K562 (cell line): ENCODE data around the gene TBC1D2B. TPM values are rescaled to one million over a fixed set of nuclear protein-coding genes. Genes with fewer than 3 reads are reported as not detected.

Experiments
- ATAC-seq: fragments of 200-7000 bp; cut with Tn5 transposase; 3 replicates; pipeline ENCODE4 v1.9.1; 2020; ENCODE audit warnings: moderate library complexity
- BruUV-seq: library from RNA; stranded (reverse); fragments of 400-500 nt; replicated peaks from 2 replicates; lab custom pipeline; 2021; lab: Mats Ljungman, UMichigan
- CTCF ChIA-PET: fragments of 300-600 bp; formaldehyde crosslinking; extraction: SDS; loops from one replicate; lab custom pipeline; 2021; ENCODE audit warnings: low intra/inter-chr PET ratio; lab: Yijun Ruan, JAX
- POLR2A ChIA-PET: fragments of 300-600, 350-650 bp; sonication (Branson Sonifier 250); formaldehyde crosslinking; extraction: SDS; loops from one replicate; lab custom pipeline; 2021; ENCODE audit warnings: antibody characterized with exemption, inconsistent platforms; lab: Yijun Ruan, JAX
- DNase-seq, 4 experiments: peaks; one replicate each; pipeline versions ENCODE4 v3.0.0 to v3.0.0-alpha.2; 2011 to 2018; ENCODE audit warnings: low spot score in 3 of 4, mixed read lengths in 3 of 4; ENCODE audit errors: extremely low read depth in 1 of 4
- FAIRE-seq: peaks from 2 replicates; lab custom pipeline; 2011; peaks lifted over from hg19 to GRCh38; lab: Jason Lieb, UNC
- H2AFZ ChIP-seq: 2 replicates; pipeline ENCODE4 v1.6.0; 2011; ENCODE audit warnings: low read depth, low read length, control low read depth, inconsistent platforms
- H3K27ac ChIP-seq: fragments of 200-600 bp; 3 replicates; pipeline ENCODE4 v1.8.0; 2011; ENCODE audit warnings: low read depth, mild to moderate bottlenecking, control low read depth, inconsistent platforms, low read length, moderate library complexity, mixed read lengths; ENCODE audit errors: extremely low read depth
- H3K27me3 ChIP-seq, 2 experiments: fragments of 300-600 bp in 1 of 2; 2 replicates in 1 of 2; 3 replicates in 1 of 2; pipeline versions ENCODE4 v1.6.0 to v1.8.0; 2011; ENCODE audit warnings: inconsistent platforms in 2 of 2, low read length in 2 of 2, mild to moderate bottlenecking in 1 of 2, mixed read lengths in 1 of 2, moderate library complexity in 1 of 2; ENCODE audit not compliant: control insufficient read depth in 2 of 2, insufficient read depth in 2 of 2
- H3K36me3 ChIP-seq: fragments of 300-600 bp; 3 replicates; pipeline ENCODE4 v1.8.0; 2011; ENCODE audit warnings: mild to moderate bottlenecking, low read length, inconsistent platforms; ENCODE audit not compliant: control insufficient read depth, insufficient read depth
- H3K4me1 ChIP-seq, 2 experiments: fragments of 200-600 bp in 1 of 2; replicated peaks in 1 of 2; 2 replicates in 1 of 2; 3 replicates in 1 of 2; pipeline versions ENCODE4 v1.5.1 to v1.8.0; 2011; ENCODE audit warnings: inconsistent platforms in 2 of 2, low read length in 2 of 2, mild to moderate bottlenecking in 1 of 2, mixed read lengths in 1 of 2, moderate library complexity in 1 of 2; ENCODE audit not compliant: control insufficient read depth in 2 of 2, insufficient read depth in 2 of 2
- H3K4me2 ChIP-seq: 2 replicates; pipeline ENCODE4 v1.6.1; 2011; ENCODE audit warnings: low read length, control low read depth, inconsistent platforms, mixed read lengths; ENCODE audit not compliant: insufficient read depth
- H3K4me3 ChIP-seq: fragments of 200-600 bp; sonication (generic), shearing (Covaris generic); 2 replicates; pipeline ENCODE4 v1.5.1; 2016; ENCODE audit warnings: control low read depth, inconsistent platforms
- H3K79me2 ChIP-seq: fragments of 200-600 bp; 3 replicates; pipeline ENCODE4 v1.8.0; 2011; ENCODE audit warnings: low read length, inconsistent platforms; ENCODE audit not compliant: control insufficient read depth, insufficient read depth
- H3K9ac ChIP-seq, 2 experiments: 2 replicates each; pipeline versions ENCODE4 v1.6.0 to v1.6.1; 2011; ENCODE audit warnings: low read depth in 2 of 2, low read length in 2 of 2, control low read depth in 1 of 2, inconsistent platforms in 1 of 2, mild to moderate bottlenecking in 1 of 2, mixed read lengths in 1 of 2; ENCODE audit not compliant: insufficient read depth in 1 of 2
- H3K9me1 ChIP-seq: one replicate; pipeline ENCODE4 v1.6.0; 2011; ENCODE audit warnings: inconsistent platforms, mild to moderate bottlenecking, low read length, moderate library complexity; ENCODE audit not compliant: control insufficient read depth, insufficient read depth
- H3K9me3 ChIP-seq: replicated peaks from 2 replicates; pipeline ENCODE4 v1.5.1; 2011; ENCODE audit warnings: low read depth, low read length, inconsistent platforms; ENCODE audit not compliant: control insufficient read depth, insufficient read depth
- H4K20me1 ChIP-seq: replicated peaks from 2 replicates; pipeline ENCODE4 v1.6.1; 2011; ENCODE audit warnings: low read length, inconsistent platforms, mixed read lengths; ENCODE audit not compliant: control insufficient read depth, insufficient read depth
- BACH1 ChIP-seq: fragments of 200-800 bp; sonication (Bioruptor generic); IDR thresholded peaks from 2 replicates; pipeline ENCODE4 v1.6.1; 2016; ENCODE audit warnings: missing genetic modification characterization, missing compliant biosample characterization
- DMBX1 ChIP-seq: fragments of 250-450 bp; sonication (Bioruptor Pico); IDR thresholded peaks from 2 replicates; pipeline ENCODE4 v1.8.0; 2022; ENCODE audit warnings: inconsistent platforms, mild to moderate bottlenecking, moderate library complexity, borderline replicate concordance
- NCOA2 ChIP-seq, 2 experiments: fragments of 450-650 bp; IDR thresholded peaks; 2 replicates each; pipeline ENCODE4 v1.6.1; 2018; ENCODE audit warnings: mild to moderate bottlenecking in 2 of 2, moderate library complexity in 1 of 2; ENCODE audit not compliant: partially characterized antibody in 2 of 2
- NKRF ChIP-seq: fragments of 450-650 bp; IDR thresholded peaks from 2 replicates; pipeline ENCODE4 v1.6.1; 2016; ENCODE audit warnings: borderline replicate concordance
- RCOR1 ChIP-seq, 2 experiments: IDR thresholded peaks; 2 replicates each; pipeline ENCODE4 v1.6.1; 2012; ENCODE audit warnings: low read depth in 2 of 2, low read length in 2 of 2, borderline replicate concordance in 1 of 2, improper control_type of control experiment in 1 of 2
- ZNF512 ChIP-seq: IDR thresholded peaks from 2 replicates; pipeline ENCODE4 v1.6.1; 2016; ENCODE audit warnings: missing genetic modification characterization, missing compliant biosample characterization
- ZNF518B ChIP-seq: fragments of 250-450 bp; sonication (Bioruptor Pico); IDR thresholded peaks from 2 replicates; pipeline ENCODE4 v1.5.0; 2021; ENCODE audit warnings: mild to moderate bottlenecking, moderate library complexity
- ZNF584 ChIP-seq: fragments of 200-800 bp; sonication (Bioruptor generic); IDR thresholded peaks from 2 replicates; pipeline ENCODE4 v1.6.1; 2016; ENCODE audit warnings: low read depth, mild to moderate bottlenecking, missing genetic modification characterization, missing compliant biosample characterization
- ZNF695 ChIP-seq: fragments of 450-650 bp; formaldehyde crosslinking; IDR thresholded peaks from 2 replicates; pipeline ENCODE4 v1.4.0; 2020; ENCODE audit warnings: mild to moderate bottlenecking, moderate library complexity
- ZNF696 ChIP-seq: fragments of 250-450 bp; sonication (Bioruptor Pico); conservative IDR thresholded peaks from 2 replicates; pipeline ENCODE4 v1.4.0; 2020; ENCODE audit warnings: mild to moderate bottlenecking, moderate library complexity
- WGBS: fragments of 100-300 bp; shearing (Covaris generic); methylation state at CpG from one replicate; pipeline ENCODE4 v1.1.6; 2016; ENCODE audit warnings: low coverage, mixed read lengths; ENCODE audit not compliant: insufficient coverage; ENCODE audit errors: missing lambda C conversion rate; 5-methylcytosine and 5-hydroxymethylcytosine counted together
- in situ Hi-C: fragments of 300-500 bp; cut with MboI; formaldehyde crosslinking; loops from 4 replicates; pipeline ENCODE4 v1.15.0; 2018; ENCODE audit warnings: inconsistent platforms, mixed read lengths
- intact Hi-C: fragments of 100-400 bp; cut with micrococcal nuclease; formaldehyde crosslinking; loops from 2 replicates; pipeline ENCODE4 v1.14.2; 2022
- polyA plus RNA-seq, 8 experiments: library from polyadenylated mRNA; depleted of rRNA in 4 of 8; stranded (reverse) in 5 of 8; unstranded in 3 of 8; fragments of >200 nt; fragmentation: Nextera tagmentation in 2 of 8; fragmentation: Illumina TruSeq in 1 of 8; extraction: Ambion mirVana in 2 of 8; extraction: Trizol in 1 of 8; gene quantifications; 2 replicates each; pipeline versions ENCODE4 v1.2.1 to v1.2.3, GENCODE V29; 2011 to 2014; ENCODE audit warnings: inconsistent platforms in 1 of 8, missing spikeins in 1 of 8
- total RNA-seq, 7 experiments: library from RNA; depleted of rRNA in 6 of 7; stranded (reverse); fragments of >200 nt in 6 of 7; fragmentation: Illumina TruSeq in 2 of 7; extraction: Trizol in 2 of 7; gene quantifications; 2 replicates each; pipeline versions ENCODE4 v1.2.1 to v1.2.3, GENCODE V29; 2011 to 2021; ENCODE audit warnings: low replicate concordance in 1 of 7

The TBC1D2B gene
- total and polyA plus RNA-seq, 9 of the 15 experiments (the other 6 are each of a cell fraction or from before 2014, with no cell fraction given): 0.15 to 16.3 (median 8.9) TPM

- H3K27ac ChIP-seq: no peak overlapping the region
- FAIRE-seq: no peak
- H3K9me1 ChIP-seq: no peaks in the 10 kb centered on the region
- no peaks in the 10 kb centered on the region for H3K79me2 ChIP-seq
- ATAC-seq: no peak
- TF ChIP-seq DMBX1 (CRISPR knock-in tag) (no peak), ZNF512 (tag) (no peak), ZNF518B (CRISPR knock-in tag) (no peak), ZNF695 (CRISPR knock-in tag) (no peak), NKRF (no peak), NCOA2 (IDR thresholded peaks at IDR 0.05; ENCODE audit: partially characterized antibody in 2 of 2) (no peak), ZNF584 (CRISPR knock-in tag) (no peak), BACH1 (tag) (no peak), ZNF696 (CRISPR knock-in tag) (no peak), RCOR1 (IDR thresholded peaks at IDR 0.05; ENCODE audit: borderline replicate concordance in 1 of 2, low read depth in 2 of 2, low read length in 2 of 2) (no peak)
- TF ChIP-seq, all 486 proteins: peak for 0
- intact Hi-C loops: no loop called here
- 39% methylated on average over 6 of the region's 6 CpGs for WGBS
- no TSS peak for BruUV-seq
- ChIA-PET CTCF (interaction anchor here (0.5 kb wide), 1 partner anchor 157 kb away, joined by 3 read pairs; no protein-coding TSS in a partner anchor), POLR2A (interaction anchor here (1.3 kb wide), 1 partner anchor 119 kb away, joined by 3 read pairs; no protein-coding TSS in a partner anchor)
- Histone ChIP-seq H3K36me3 (no peaks in the 10 kb centered on the region), H3K4me3 (no peak overlapping the region), H2AFZ (no peak overlapping the region), H3K9ac (no peak overlapping the region), H4K20me1 (no peaks in the 10 kb centered on the region), H3K4me2 (no peak overlapping the region), H3K9me3 (no peaks in the 10 kb centered on the region), H3K27me3 (no peaks in the 10 kb centered on the region), H3K4me1 (peaks cover 2 to 3% of the 10 kb centered on the region in 2 experiments; a peak in 1 of 5 replicates)
- DNase-seq: no peak
- in situ Hi-C loops: no loop called here
Measured at GRCh38 chr15:78083687-78084448, 6.4 kb upstream of the TBC1D2B start.
